Colonic mucosa (tissue), 4 donors: ENCODE results near the gene NKAIN4. TPM values are rescaled to one million over a fixed set of nuclear protein-coding genes. Genes with fewer than 3 reads are reported as not detected.

ENCODE experiments used
- DNase-seq: peaks from one replicate; pipeline ENCODE4 v3.0.0-alpha.2; 2020
- H3K27ac ChIP-seq: fragments of 200-600 bp; one replicate; pipeline ENCODE4 v1.8.0; 2021
- H3K27me3 ChIP-seq: fragments of 200-600 bp; one replicate; pipeline ENCODE4 v1.8.0; 2021
- H3K36me3 ChIP-seq: fragments of 200-600 bp; one replicate; pipeline ENCODE4 v1.8.0; 2021
- H3K4me1 ChIP-seq: fragments of 200-600 bp; one replicate; pipeline ENCODE4 v1.8.0; 2021; ENCODE audit warnings: mild to moderate bottlenecking
- H3K4me3 ChIP-seq: fragments of 200-600 bp; one replicate; pipeline ENCODE4 v1.8.0; 2021
- H3K9ac ChIP-seq, 2 donors: one replicate each; pipeline ENCODE4 v1.7.0; 2013; ENCODE audit warnings: control low read depth in 2 of 2, low read depth in 2 of 2, low read length in 2 of 2
- H3K9me3 ChIP-seq: fragments of 200-600 bp; one replicate; pipeline ENCODE4 v1.8.0; 2021
- intact Hi-C: fragments of 100-400 bp; cut with DNase I; formaldehyde crosslinking; loops from one replicate; pipeline ENCODE4 v1.14.1; 2022
- total RNA-seq, 2 donors: library from RNA; stranded (reverse); fragmentation: NEBNext Ultra II Directional in 1 of 2; extraction: Animal tissue kit (Norgen Biotek cat#: 25700) in 1 of 2; gene quantifications; one replicate each; pipeline ENCODE4 v1.2.1, GENCODE V29; 2021
- TF ChIP-seq, protein P1 (sequence below): fragments of 200-600 bp; IDR thresholded peaks from one replicate; pipeline ENCODE4 v1.8.0; 2022; ENCODE audit warnings: antibody characterized with exemption, mild to moderate bottlenecking
- donor health status: healthy.
- donor health status: DM: no; HTN: no; CAD: no.
- donor health status: DM: no; HTN: no; CAD: no.

NKAIN4 gene
- total RNA-seq, 2 donors from 2014 or later: 0.29 TPM; not detected in 1

- no peak overlapping the region for H3K27ac ChIP-seq
- peaks cover 7% of the 10 kb centered on the region for H3K27me3 ChIP-seq
- intact Hi-C loops: no loop called here
- H3K4me3 ChIP-seq: no peak overlapping the region
- TF ChIP-seq, protein P1, sequence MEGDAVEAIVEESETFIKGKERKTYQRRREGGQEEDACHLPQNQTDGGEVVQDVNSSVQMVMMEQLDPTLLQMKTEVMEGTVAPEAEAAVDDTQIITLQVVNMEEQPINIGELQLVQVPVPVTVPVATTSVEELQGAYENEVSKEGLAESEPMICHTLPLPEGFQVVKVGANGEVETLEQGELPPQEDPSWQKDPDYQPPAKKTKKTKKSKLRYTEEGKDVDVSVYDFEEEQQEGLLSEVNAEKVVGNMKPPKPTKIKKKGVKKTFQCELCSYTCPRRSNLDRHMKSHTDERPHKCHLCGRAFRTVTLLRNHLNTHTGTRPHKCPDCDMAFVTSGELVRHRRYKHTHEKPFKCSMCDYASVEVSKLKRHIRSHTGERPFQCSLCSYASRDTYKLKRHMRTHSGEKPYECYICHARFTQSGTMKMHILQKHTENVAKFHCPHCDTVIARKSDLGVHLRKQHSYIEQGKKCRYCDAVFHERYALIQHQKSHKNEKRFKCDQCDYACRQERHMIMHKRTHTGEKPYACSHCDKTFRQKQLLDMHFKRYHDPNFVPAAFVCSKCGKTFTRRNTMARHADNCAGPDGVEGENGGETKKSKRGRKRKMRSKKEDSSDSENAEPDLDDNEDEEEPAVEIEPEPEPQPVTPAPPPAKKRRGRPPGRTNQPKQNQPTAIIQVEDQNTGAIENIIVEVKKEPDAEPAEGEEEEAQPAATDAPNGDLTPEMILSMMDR: no peak
- H3K9ac ChIP-seq: no peak overlapping the region
- H3K36me3 ChIP-seq: no peaks in the 10 kb centered on the region
- no peak for DNase-seq
- no peaks in the 10 kb centered on the region for H3K9me3 ChIP-seq
- no peaks in the 10 kb centered on the region for H3K4me1 ChIP-seq
Observed at GRCh38 chr20:63297371-63297781, 43.1 kb upstream of the NKAIN4 start.

- DNase-seq: no peak
- no peaks in the 10 kb centered on the region for H3K4me1 ChIP-seq
- H3K4me3 ChIP-seq: no peak overlapping the region
- no peaks in the 10 kb centered on the region for H3K36me3 ChIP-seq
- intact Hi-C loops: no loop called here
- peaks cover 7% of the 10 kb centered on the region for H3K27me3 ChIP-seq
- H3K9ac ChIP-seq: no peak overlapping the region
- TF ChIP-seq, protein P1: no peak
- no peak overlapping the region for H3K27ac ChIP-seq
- no peaks in the 10 kb centered on the region for H3K9me3 ChIP-seq
Observed at GRCh38 chr20:63296531-63297299, 42.5 kb upstream of the NKAIN4 start.

DNA sequence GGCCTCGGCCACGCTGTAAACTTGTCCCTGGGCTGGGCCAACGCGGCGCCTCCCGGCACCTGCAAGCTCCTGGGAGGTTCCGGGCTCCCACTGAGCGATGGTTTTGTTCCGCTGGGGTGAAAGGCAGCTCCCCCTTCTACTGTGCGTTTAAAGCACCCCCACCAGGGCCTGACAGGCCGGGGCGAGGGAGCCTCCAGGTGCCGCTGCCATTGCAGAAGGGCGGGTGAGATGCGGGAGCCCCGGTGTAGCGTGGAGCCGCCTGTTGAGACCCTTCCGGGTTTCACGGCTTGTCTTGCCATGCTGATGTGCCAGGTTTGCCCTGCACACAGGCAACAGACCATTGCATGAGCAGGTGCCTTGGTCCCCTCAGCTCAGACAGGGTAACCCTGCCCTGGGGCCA lies 41.6 kb upstream of the NKAIN4 start:
- TF ChIP-seq, protein P1: no peak
- Histone ChIP-seq H3K4me1 (no peaks in the 10 kb centered on the region), H3K36me3 (no peaks in the 10 kb centered on the region), H3K4me3 (no peak overlapping the region), H3K9ac (no peak overlapping the region), H3K27me3 (peaks cover 7% of the 10 kb centered on the region), H3K9me3 (no peaks in the 10 kb centered on the region), H3K27ac (no peak overlapping the region)
- no peak for DNase-seq
- intact Hi-C loops: no loop called here

DNA sequence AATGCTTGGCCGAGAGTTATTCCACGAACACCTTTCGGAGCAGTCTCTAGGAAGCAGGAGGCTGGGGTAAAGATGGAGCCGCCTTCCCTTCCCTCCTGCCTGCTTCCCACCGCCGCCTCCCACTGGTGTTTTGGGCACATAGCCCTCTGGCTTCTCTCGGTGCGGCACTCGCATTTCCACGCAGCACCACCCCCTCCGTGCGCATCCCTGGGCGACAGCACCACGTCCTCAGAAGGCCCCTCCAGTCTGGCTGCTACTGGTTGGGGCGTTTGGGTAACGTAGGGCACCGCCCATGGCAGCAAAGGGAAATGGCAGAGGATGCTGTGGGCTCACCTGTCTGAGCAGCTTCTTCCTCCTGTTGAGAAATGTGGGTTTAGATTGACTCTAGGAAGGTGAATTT lies 41.2 kb upstream of the NKAIN4 start:
- Histone ChIP-seq H3K4me1 (no peaks in the 10 kb centered on the region), H3K27me3 (peaks cover 7% of the 10 kb centered on the region), H3K9ac (no peak overlapping the region), H3K27ac (no peak overlapping the region), H3K36me3 (no peaks in the 10 kb centered on the region), H3K4me3 (no peak overlapping the region), H3K9me3 (no peaks in the 10 kb centered on the region)
- TF ChIP-seq, protein P1: no peak
- intact Hi-C loops: no loop called here
- no peak for DNase-seq

DNA sequence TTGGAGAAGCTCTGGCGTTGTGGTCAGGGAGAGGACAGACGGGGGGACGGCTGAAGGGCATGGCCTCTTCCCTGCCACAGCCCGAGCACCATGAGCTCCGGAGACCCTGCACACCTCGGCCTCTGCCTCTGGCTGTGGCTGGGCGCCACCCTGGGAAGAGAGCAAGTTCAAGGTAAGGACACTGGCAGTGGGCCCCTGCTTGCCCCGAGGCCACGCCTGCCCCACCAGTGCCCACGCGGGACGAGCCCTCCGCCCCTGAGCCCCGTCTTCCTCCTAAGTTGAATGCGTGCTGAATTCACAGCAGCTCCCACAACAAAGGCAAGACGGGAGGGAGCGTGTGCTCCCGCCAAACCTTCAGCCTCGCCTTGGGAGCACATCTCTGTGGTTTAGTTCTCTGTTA lies 40.8 kb upstream of the NKAIN4 start:
- Histone ChIP-seq H3K36me3 (no peaks in the 10 kb centered on the region), H3K9ac (no peak overlapping the region), H3K27ac (no peak overlapping the region), H3K9me3 (no peaks in the 10 kb centered on the region), H3K27me3 (peaks cover 7% of the 10 kb centered on the region), H3K4me1 (no peaks in the 10 kb centered on the region), H3K4me3 (no peak overlapping the region)
- intact Hi-C loops: no loop called here
- no peak for DNase-seq
- TF ChIP-seq, protein P1: no peak
